Mammary epithelial cell (primary cell): ENCODE data around the gene FGD3.

Source experiments
- CTCF ChIP-seq, 2 donors: IDR thresholded peaks in 1 of 2; conservative IDR thresholded peaks in 1 of 2; 2 replicates each; pipeline ENCODE4 v1.5.1; 2011 to 2012; ENCODE audit warnings: inconsistent platforms in 2 of 2, low read length in 2 of 2, mild to moderate bottlenecking in 2 of 2, control low read depth in 1 of 2, low read depth in 1 of 2; ENCODE audit not compliant: insufficient read depth in 1 of 2; ENCODE audit errors: extremely low read depth in 1 of 2
- EZH2 ChIP-seq: IDR thresholded peaks from 2 replicates; pipeline ENCODE4 v1.6.1; 2012; ENCODE audit warnings: low read length, inconsistent platforms, borderline replicate concordance

- TF ChIP-seq CTCF (conservative IDR thresholded peaks at IDR 0.05 in 1 of 2, IDR thresholded peaks at IDR 0.05 in 1 of 2; ENCODE audit: extremely low read depth in 1 of 2, insufficient read depth in 1 of 2, low read depth in 1 of 2, low read length in 2 of 2) (no peak), EZH2 (no peak)
Measured at GRCh38 chr9:93049491-93049890, 102.2 kb downstream of the FGD3 start.
